GM12878 (cell line): ENCODE data around the gene MCM3AP.

Source experiments
- CREB1 ChIP-seq: IDR thresholded peaks from 2 replicates; pipeline ENCODE4 v1.6.1; 2012; ENCODE audit warnings: low read depth, mild to moderate bottlenecking, inconsistent platforms
- MYC ChIP-seq: IDR thresholded peaks from 2 replicates; pipeline ENCODE4 v1.6.1; 2011; ENCODE audit warnings: mild to moderate bottlenecking, low read length, moderate library complexity, inconsistent platforms; ENCODE audit not compliant: insufficient read depth, insufficient replicate concordance, insufficient read length, severe bottlenecking
- NFIC ChIP-seq: IDR thresholded peaks from 2 replicates; pipeline ENCODE4 v1.6.1; 2012; ENCODE audit warnings: low read depth, mild to moderate bottlenecking, inconsistent platforms, low read length, moderate library complexity
- POLR2A ChIP-seq: IDR thresholded peaks from 2 replicates; pipeline ENCODE4 v1.6.1; 2011; ENCODE audit warnings: low read depth, mild to moderate bottlenecking, low read length
- RAD21 ChIP-seq: IDR thresholded peaks from 2 replicates; pipeline ENCODE4 v1.6.1; 2011; ENCODE audit warnings: mild to moderate bottlenecking, low read depth, low read length, moderate library complexity; ENCODE audit not compliant: insufficient read depth
- RFX5 ChIP-seq: IDR thresholded peaks from 2 replicates; pipeline ENCODE4 v1.6.1; 2011; ENCODE audit warnings: low read depth, low read length, improper control_type of control experiment
- SIN3A ChIP-seq: IDR thresholded peaks from 2 replicates; pipeline ENCODE4 v1.6.1; 2012; ENCODE audit warnings: low read depth, low read length, improper control_type of control experiment
- SUZ12 ChIP-seq: fragments of 200-600 bp; sonication (generic); IDR thresholded peaks from one replicate; pipeline ENCODE4 v1.6.1; 2018; ENCODE audit warnings: antibody characterized with exemption, mild to moderate bottlenecking; ENCODE audit not compliant: unreplicated experiment
- TCF12 ChIP-seq: IDR thresholded peaks from 2 replicates; pipeline ENCODE4 v1.6.1; 2011; ENCODE audit warnings: low read depth, mild to moderate bottlenecking, low read length
- TCF7 ChIP-seq: IDR thresholded peaks from 2 replicates; pipeline ENCODE4 v1.6.1; 2014; ENCODE audit warnings: antibody characterized with exemption, borderline replicate concordance
- TF ChIP-seq, protein P1 (sequence below), 3 experiments: IDR thresholded peaks in 2 of 3; conservative IDR thresholded peaks in 1 of 3; 2 replicates each; pipeline ENCODE4 v1.5.1; 2011; ENCODE audit warnings: low read depth in 3 of 3, low read length in 3 of 3, mild to moderate bottlenecking in 3 of 3, control low read depth in 2 of 3, moderate library complexity in 2 of 3, inconsistent platforms in 1 of 3, mixed read lengths in 1 of 3; ENCODE audit not compliant: control insufficient read depth in 2 of 3, insufficient read depth in 1 of 3; ENCODE audit errors: extremely low read depth in 1 of 3

- TF ChIP-seq, protein P1, sequence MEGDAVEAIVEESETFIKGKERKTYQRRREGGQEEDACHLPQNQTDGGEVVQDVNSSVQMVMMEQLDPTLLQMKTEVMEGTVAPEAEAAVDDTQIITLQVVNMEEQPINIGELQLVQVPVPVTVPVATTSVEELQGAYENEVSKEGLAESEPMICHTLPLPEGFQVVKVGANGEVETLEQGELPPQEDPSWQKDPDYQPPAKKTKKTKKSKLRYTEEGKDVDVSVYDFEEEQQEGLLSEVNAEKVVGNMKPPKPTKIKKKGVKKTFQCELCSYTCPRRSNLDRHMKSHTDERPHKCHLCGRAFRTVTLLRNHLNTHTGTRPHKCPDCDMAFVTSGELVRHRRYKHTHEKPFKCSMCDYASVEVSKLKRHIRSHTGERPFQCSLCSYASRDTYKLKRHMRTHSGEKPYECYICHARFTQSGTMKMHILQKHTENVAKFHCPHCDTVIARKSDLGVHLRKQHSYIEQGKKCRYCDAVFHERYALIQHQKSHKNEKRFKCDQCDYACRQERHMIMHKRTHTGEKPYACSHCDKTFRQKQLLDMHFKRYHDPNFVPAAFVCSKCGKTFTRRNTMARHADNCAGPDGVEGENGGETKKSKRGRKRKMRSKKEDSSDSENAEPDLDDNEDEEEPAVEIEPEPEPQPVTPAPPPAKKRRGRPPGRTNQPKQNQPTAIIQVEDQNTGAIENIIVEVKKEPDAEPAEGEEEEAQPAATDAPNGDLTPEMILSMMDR (IDR thresholded peaks at IDR 0.05 in 2 of 3, conservative IDR thresholded peaks at IDR 0.05 in 1 of 3; ENCODE audit: control insufficient read depth in 2 of 3, extremely low read depth in 1 of 3, insufficient read depth in 1 of 3, low read depth in 3 of 3, low read length in 3 of 3), result no peak
- TF ChIP-seq SUZ12, result no peak
- TF ChIP-seq TCF7, result no peak
- no peak for TF ChIP-seq RFX5
- TF ChIP-seq POLR2A, result no peak
- TF ChIP-seq SIN3A, result no peak
- no peak for TF ChIP-seq RAD21
- no peak for TF ChIP-seq MYC
- TF ChIP-seq TCF12, result no peak
- TF ChIP-seq CREB1, result no peak
- no peak for TF ChIP-seq NFIC
Measured at GRCh38 chr21:46256501-46256994, 28.9 kb downstream of the MCM3AP start.
